Immature natural killer cell (primary cell): ENCODE measurements around the gene INPP5E. TPM values are rescaled to one million over a fixed set of nuclear protein-coding genes. Genes with fewer than 3 reads are reported as not detected.

Source experiments
- DNase-seq, 3 donors: peaks; one replicate each; pipeline ENCODE4 v3.0.0; 2022; ENCODE audit warnings: mixed read lengths in 1 of 3
- H3K27ac Mint-ChIP-seq, 6 donors: one replicate each; pipeline ENCODE4 v1.8.0; 2020; ENCODE audit warnings: mixed read lengths in 6 of 6, mild to moderate bottlenecking in 5 of 6, inconsistent platforms in 4 of 6, moderate library complexity in 3 of 6
- H3K27me3 Mint-ChIP-seq, 3 donors: one replicate each; pipeline ENCODE4 v1.8.0; 2020 to 2021; ENCODE audit warnings: low read depth in 3 of 3, mild to moderate bottlenecking in 3 of 3, mixed read lengths in 3 of 3, moderate library complexity in 3 of 3, inconsistent platforms in 1 of 3
- H3K36me3 Mint-ChIP-seq, 3 donors: one replicate each; pipeline ENCODE4 v1.8.0; 2020; ENCODE audit warnings: mixed read lengths in 3 of 3, inconsistent platforms in 2 of 3, mild to moderate bottlenecking in 2 of 3
- H3K4me1 Mint-ChIP-seq, 2 donors: one replicate each; pipeline ENCODE4 v1.8.0; 2020; ENCODE audit warnings: inconsistent platforms in 2 of 2, mild to moderate bottlenecking in 2 of 2, mixed read lengths in 2 of 2, moderate library complexity in 1 of 2
- H3K4me3 Mint-ChIP-seq, 5 donors: one replicate each; pipeline ENCODE4 v1.8.0; 2020; ENCODE audit warnings: mild to moderate bottlenecking in 5 of 5, mixed read lengths in 5 of 5, inconsistent platforms in 3 of 5, moderate library complexity in 3 of 5
- H3K9me3 Mint-ChIP-seq, 6 donors: one replicate each; pipeline ENCODE4 v1.8.0; 2020; ENCODE audit warnings: mild to moderate bottlenecking in 6 of 6, mixed read lengths in 6 of 6, inconsistent platforms in 4 of 6, moderate library complexity in 3 of 6
- polyA plus RNA-seq, 3 donors: library from polyadenylated mRNA; unstranded; fragments of 300-500 nt; fragmentation: Illumina TruSeq; gene quantifications; one replicate each; pipeline ENCODE4 v1.2.3, GENCODE V29; 2021

The INPP5E gene, protein sequence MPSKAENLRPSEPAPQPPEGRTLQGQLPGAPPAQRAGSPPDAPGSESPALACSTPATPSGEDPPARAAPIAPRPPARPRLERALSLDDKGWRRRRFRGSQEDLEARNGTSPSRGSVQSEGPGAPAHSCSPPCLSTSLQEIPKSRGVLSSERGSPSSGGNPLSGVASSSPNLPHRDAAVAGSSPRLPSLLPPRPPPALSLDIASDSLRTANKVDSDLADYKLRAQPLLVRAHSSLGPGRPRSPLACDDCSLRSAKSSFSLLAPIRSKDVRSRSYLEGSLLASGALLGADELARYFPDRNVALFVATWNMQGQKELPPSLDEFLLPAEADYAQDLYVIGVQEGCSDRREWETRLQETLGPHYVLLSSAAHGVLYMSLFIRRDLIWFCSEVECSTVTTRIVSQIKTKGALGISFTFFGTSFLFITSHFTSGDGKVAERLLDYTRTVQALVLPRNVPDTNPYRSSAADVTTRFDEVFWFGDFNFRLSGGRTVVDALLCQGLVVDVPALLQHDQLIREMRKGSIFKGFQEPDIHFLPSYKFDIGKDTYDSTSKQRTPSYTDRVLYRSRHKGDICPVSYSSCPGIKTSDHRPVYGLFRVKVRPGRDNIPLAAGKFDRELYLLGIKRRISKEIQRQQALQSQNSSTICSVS
- polyA plus RNA-seq = 1 to 10 TPM in 1 of 3 donors, under 1 TPM in 2; 0.85 to 4.4 (median 0.96) TPM

DNA sequence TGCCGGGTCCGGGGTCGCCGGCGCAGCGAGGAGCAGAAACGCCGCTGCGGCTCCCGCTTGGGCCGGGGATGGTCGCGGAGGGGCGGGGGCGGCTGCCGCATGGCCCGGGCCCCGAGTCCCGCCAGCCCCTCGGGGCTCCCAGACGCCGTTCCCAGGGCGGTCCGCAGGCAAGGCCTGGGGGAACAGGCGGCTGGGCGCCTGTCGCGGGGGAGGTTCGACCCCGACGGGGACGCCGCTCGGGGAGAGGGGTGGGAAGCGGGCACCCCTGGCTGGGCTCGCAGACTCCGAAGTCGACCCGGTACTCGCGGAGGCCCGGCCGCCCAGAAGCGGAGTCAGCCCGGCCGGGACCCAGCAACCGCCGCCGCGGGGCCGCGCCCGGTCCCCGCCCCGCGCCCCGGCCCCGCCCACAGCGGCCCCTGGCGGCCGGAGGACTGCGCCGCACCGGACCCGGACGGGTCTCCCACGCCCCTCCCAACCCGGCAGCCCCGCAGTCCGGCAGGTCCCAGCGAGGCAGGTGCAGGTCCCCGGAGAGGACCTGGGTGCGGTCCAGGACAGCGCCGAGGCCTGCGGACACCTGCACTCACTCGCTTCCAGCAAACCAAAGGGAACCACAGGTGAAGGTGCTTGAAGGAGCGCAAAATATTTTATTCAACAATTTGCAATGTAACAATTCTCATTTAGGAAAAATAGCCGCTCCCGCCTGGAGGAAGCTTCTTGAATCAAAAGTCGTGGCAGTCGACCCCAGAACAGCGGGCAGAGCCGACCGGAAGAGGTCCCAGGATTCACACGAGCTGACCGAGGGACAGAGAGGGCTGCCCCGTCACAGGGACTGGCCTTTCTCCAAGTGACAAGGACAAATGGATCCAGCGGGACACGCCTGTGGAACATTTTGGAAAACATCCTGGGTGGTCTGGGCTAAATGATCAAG, at the start of gene INPP5E:
INPP5E (minus strand) TSS at position 365 of the 928 bp plus-strand sequence. CDS start 426 bp downstream, outside the sequence.
- Mint-ChIP-seq H3K4me3 (peak within 1 kb of the TSS; percentile 46 to 83 (median 78)), H3K36me3 (peaks cover 0 to 15% (median 6%) of the 10 kb centered on the region in 3 donors), H3K27ac (peak within 1 kb of the TSS in 3 of 6 donors; percentile 46 to 65 (median 49)), H3K9me3 (no peaks in the 10 kb centered on the region), H3K4me1 (peaks cover 27 to 29% of the 10 kb centered on the region in 2 donors), H3K27me3 (peaks cover 0 to 9% (median 6%) of the 10 kb centered on the region in 3 donors)
- peak; percentile 83 to 86 (median 85) for DNase-seq

DNA sequence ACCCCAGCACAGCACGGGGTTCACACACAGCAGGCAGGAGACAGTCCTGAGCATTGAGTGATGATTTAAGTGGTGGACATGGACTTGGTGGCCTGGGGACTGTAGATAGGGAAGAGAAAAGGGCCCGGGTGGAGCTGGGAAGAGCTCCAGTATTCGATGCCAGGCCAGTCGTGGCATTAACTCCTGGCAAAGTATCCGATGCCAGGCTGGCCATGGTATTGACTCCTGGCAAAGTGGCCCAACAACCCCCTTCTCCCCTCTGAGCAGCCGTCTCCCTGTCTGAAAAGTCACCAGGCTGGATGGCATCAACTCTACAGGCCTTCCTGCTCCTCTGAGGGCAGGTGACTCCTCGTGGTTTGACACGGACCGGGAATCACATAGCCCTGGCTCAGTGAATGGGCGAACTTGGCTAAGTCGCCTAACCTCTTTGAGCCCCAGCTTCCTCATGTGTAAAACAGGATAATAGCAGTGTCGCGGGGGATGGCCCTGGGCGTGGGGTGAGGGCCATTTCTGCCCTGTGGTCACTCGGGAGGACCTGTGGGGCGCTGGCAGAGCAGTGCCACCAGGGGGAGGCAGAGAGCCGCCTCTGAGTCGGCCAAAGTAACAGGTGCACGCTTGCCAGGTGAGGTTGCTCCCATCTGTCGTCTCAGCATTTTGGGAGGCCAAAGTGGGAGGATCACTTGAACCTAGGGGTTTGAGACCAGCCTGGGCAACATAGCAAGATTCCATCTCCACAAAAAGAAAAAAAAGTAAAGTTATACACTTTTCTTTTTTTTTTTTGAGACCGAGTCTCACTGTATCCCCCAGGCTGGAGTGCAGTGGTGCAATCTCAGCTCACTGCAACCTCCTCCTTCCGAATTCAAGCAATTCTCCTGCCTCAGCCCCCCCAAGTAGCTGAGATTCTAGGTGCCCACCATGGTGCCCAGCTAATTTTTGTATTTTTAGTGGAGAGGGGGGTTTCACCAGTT, 48.9 kb upstream of the INPP5E start:
- H3K36me3 Mint-ChIP-seq = no peaks in the 10 kb centered on the region
- peak; percentile 67 to 69 (median 68) for DNase-seq
- H3K4me3 Mint-ChIP-seq = no peak overlapping the region
- H3K27me3 Mint-ChIP-seq = peaks cover 7 to 11% (median 10%) of the 10 kb centered on the region in 3 donors
- H3K27ac Mint-ChIP-seq = no peak overlapping the region
- H3K4me1 Mint-ChIP-seq = peaks cover 8 to 14% of the 10 kb centered on the region in 2 donors
- no peaks in the 10 kb centered on the region for H3K9me3 Mint-ChIP-seq

- DNase-seq = no peak
- Mint-ChIP-seq H3K9me3 (no peaks in the 10 kb centered on the region), H3K36me3 (no peaks in the 10 kb centered on the region), H3K27ac (no peak overlapping the region), H3K27me3 (peaks cover 13 to 19% (median 19%) of the 10 kb centered on the region in 3 donors), H3K4me3 (no peak overlapping the region), H3K4me1 (peaks cover 12 to 14% of the 10 kb centered on the region in 2 donors)
Measured at GRCh38 chr9:136487672-136488071, 48.0 kb upstream of the INPP5E start.

DNA sequence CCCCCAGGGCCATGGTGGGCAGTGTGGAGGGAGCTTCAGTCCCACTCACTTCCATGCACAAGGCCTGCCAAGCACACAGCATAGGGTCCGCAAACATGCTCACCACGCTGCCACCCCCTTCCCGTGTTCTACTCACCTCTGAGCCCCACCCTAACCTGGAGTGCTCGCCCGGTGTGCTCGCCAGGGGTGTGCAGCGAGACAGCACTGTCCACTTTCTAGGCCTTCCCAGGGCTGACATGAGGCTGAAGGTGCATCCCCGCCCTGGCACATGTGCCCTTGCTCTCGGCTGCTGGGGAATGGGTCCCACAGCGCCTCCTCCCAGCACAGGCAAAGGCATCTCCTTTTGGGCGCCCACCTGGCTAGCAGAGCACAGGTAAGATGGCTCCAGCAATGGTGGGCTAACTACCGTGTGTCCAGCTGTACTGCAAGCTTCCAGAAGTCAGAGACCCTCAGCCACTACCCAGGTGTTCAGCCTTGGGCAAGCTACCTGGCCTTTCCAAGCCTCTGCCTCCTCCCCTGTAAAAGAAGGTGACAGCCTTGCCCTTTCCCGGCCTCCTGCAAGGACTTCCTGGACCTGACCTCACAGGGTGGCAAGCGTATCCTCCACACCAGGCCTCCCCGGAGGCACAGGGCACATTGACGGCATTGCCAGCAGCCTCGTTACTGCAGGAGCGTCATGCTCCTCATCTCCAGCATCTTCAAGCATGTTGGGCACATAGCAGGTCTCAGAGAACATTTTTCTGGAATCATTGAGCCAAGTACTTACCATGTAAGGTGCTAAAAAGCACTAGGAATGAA, 47.4 kb upstream of the INPP5E start:
- no peaks in the 10 kb centered on the region for H3K36me3 Mint-ChIP-seq
- H3K27ac Mint-ChIP-seq = no peak overlapping the region
- H3K4me3 Mint-ChIP-seq = no peak overlapping the region
- peaks cover 17 to 24% (median 19%) of the 10 kb centered on the region in 3 donors for H3K27me3 Mint-ChIP-seq
- no peaks in the 10 kb centered on the region for H3K9me3 Mint-ChIP-seq
- no peak for DNase-seq
- peaks cover 14 to 18% of the 10 kb centered on the region in 2 donors for H3K4me1 Mint-ChIP-seq

- DNase-seq = no peak
- peaks cover 23 to 27% of the 10 kb centered on the region in 2 donors for H3K4me1 Mint-ChIP-seq
- H3K4me3 Mint-ChIP-seq = no peak overlapping the region
- no peaks in the 10 kb centered on the region for H3K9me3 Mint-ChIP-seq
- H3K27ac Mint-ChIP-seq = no peak overlapping the region
- no peaks in the 10 kb centered on the region for H3K36me3 Mint-ChIP-seq
- peaks cover 19 to 26% (median 21%) of the 10 kb centered on the region in 3 donors for H3K27me3 Mint-ChIP-seq
Measured at GRCh38 chr9:136486131-136486530, 46.5 kb upstream of the INPP5E start.

GRCh38 chr9:136485049-136486045, 45.7 kb upstream of the INPP5E start:
- peak; percentile 77 to 80 (median 77) for DNase-seq
- no peaks in the 10 kb centered on the region for H3K36me3 Mint-ChIP-seq
- no peaks in the 10 kb centered on the region for H3K9me3 Mint-ChIP-seq
- H3K27ac Mint-ChIP-seq = peak overlapping the region; percentile 43 to 89 (median 79)
- H3K4me3 Mint-ChIP-seq = peak overlapping the region; percentile 36 to 66 (median 53)
- peaks cover 30% of the 10 kb centered on the region in 2 donors for H3K4me1 Mint-ChIP-seq
- peaks cover 19 to 26% (median 21%) of the 10 kb centered on the region in 3 donors for H3K27me3 Mint-ChIP-seq

- peak overlapping the region; percentile 43 to 95 (median 80) for H3K27ac Mint-ChIP-seq
- no peak for DNase-seq
- peaks cover 19 to 30% (median 21%) of the 10 kb centered on the region in 3 donors for H3K27me3 Mint-ChIP-seq
- H3K36me3 Mint-ChIP-seq = no peaks in the 10 kb centered on the region
- H3K9me3 Mint-ChIP-seq = no peaks in the 10 kb centered on the region
- H3K4me1 Mint-ChIP-seq = peaks cover 36% of the 10 kb centered on the region in 2 donors
- H3K4me3 Mint-ChIP-seq = peak overlapping the region; percentile 36 to 66 (median 53)
Measured at GRCh38 chr9:136484153-136485048, 44.8 kb upstream of the INPP5E start.

- DNase-seq = peak; percentile 98 to 99 (median 99)
- peaks cover 39 to 43% of the 10 kb centered on the region in 2 donors for H3K4me1 Mint-ChIP-seq
- H3K4me3 Mint-ChIP-seq = peak overlapping the region; percentile 89 to 98 (median 94)
- peak overlapping the region; percentile 95 to 100 (median 98) for H3K27ac Mint-ChIP-seq
- peaks cover 0 to 4% (median 0%) of the 10 kb centered on the region in 3 donors for H3K36me3 Mint-ChIP-seq
- no peaks in the 10 kb centered on the region for H3K9me3 Mint-ChIP-seq
- H3K27me3 Mint-ChIP-seq = peaks cover 19 to 30% (median 21%) of the 10 kb centered on the region in 3 donors
Measured at GRCh38 chr9:136483589-136484152, 44.0 kb upstream of the INPP5E start.

- H3K27me3 Mint-ChIP-seq = peaks cover 19 to 33% (median 21%) of the 10 kb centered on the region in 3 donors
- peaks cover 41 to 48% of the 10 kb centered on the region in 2 donors for H3K4me1 Mint-ChIP-seq
- H3K4me3 Mint-ChIP-seq = peak within 1 kb of the TSS; percentile 89 to 98 (median 96)
- no peaks in the 10 kb centered on the region for H3K9me3 Mint-ChIP-seq
- H3K27ac Mint-ChIP-seq = peak within 1 kb of the TSS; percentile 95 to 100 (median 98)
- H3K36me3 Mint-ChIP-seq = peaks cover 0 to 4% (median 0%) of the 10 kb centered on the region in 3 donors
- peak; percentile 99 for DNase-seq
Measured at GRCh38 chr9:136482793-136483588, 43.3 kb upstream of the INPP5E start, which contains the start of gene SEC16A. TSS of gene SEC16A (minus strand) at chr9:136483040. CDS start at chr9:136477615, 5,425 bp downstream.
